GM19324 (cell line): Measurements from ENCODE around the gene SLC25A43.
"Not testable (repeated sequence)": the region's sequence is repeated elsewhere in the genome, so short reads cannot be mapped to it uniquely, and the experiment has no call there.

ENCODE experiments used
- ATAC-seq: cut with Tn5 transposase; IDR thresholded peaks from one replicate; pipeline ENCODE4 v1.9.1; 2021; ENCODE audit warnings: mild to moderate bottlenecking, moderate library complexity; ENCODE audit not compliant: unreplicated experiment, low FRiP score

Gene SLC25A43

GRCh38 chrX:119467433-119467832 is 68.3 kb downstream of the SLC25A43 start:
- ATAC-seq = no peak

- ATAC-seq = peak; percentile 90
These were observed 68.9 kb downstream of the SLC25A43 start, which contains the start of gene SLC25A5 for GRCh38 chrX:119467842-119468550. Gene SLC25A5 (plus strand): TSS chrX:119468444. CDS start chrX:119468516, 72 bp downstream.

GRCh38 chrX:119468551-119469312 is 69.6 kb downstream of the SLC25A43 start:
- ATAC-seq = peak; percentile 73

GRCh38 chrX:119469313-119469635 is 70.1 kb downstream of the SLC25A43 start:
- ATAC-seq = no peak

- ATAC-seq = no peak
These were observed 75.7 kb downstream of the SLC25A43 start for GRCh38 chrX:119474615-119475388.

GRCh38 chrX:119475389-119476101 is 76.4 kb downstream of the SLC25A43 start:
- ATAC-seq = no peak

GRCh38 chrX:119477812-119478232 is 78.7 kb downstream of the SLC25A43 start:
- ATAC-seq = no peak

- no peak for ATAC-seq
These were observed 79.4 kb downstream of the SLC25A43 start for GRCh38 chrX:119478504-119478903.

- ATAC-seq = no peak
These were observed 80.7 kb downstream of the SLC25A43 start for GRCh38 chrX:119479845-119480244.

- no peak for ATAC-seq
These were observed 82.2 kb downstream of the SLC25A43 start for GRCh38 chrX:119481323-119481801.

GRCh38 chrX:119482041-119482440 is 82.9 kb downstream of the SLC25A43 start:
- ATAC-seq = no peak

- peak; percentile 61 for ATAC-seq
These were observed 83.6 kb downstream of the SLC25A43 start for GRCh38 chrX:119482481-119483480.

GRCh38 chrX:119486745-119487144 is 87.6 kb downstream of the SLC25A43 start:
- ATAC-seq = no peak

- not testable (repeated sequence) for ATAC-seq
These were observed 88.6 kb downstream of the SLC25A43 start for GRCh38 chrX:119487766-119488165.

GRCh38 chrX:119488749-119489148 is 89.6 kb downstream of the SLC25A43 start:
- no peak for ATAC-seq

- no peak for ATAC-seq
These were observed 90.3 kb downstream of the SLC25A43 start for GRCh38 chrX:119489212-119490074.

GRCh38 chrX:119492463-119492862 is 93.3 kb downstream of the SLC25A43 start:
- no peak for ATAC-seq

GRCh38 chrX:119493851-119494495 is 94.8 kb downstream of the SLC25A43 start:
- not testable (repeated sequence) for ATAC-seq
